SU-DHL-6 (cell line): ENCODE measurements around the gene FRK.

Experiments used
- H2AFZ ChIP-seq: fragments of 200-600 bp; sonication (generic); 2 replicates; pipeline ENCODE4 v1.6.1; 2014; ENCODE audit warnings: low read depth, mild to moderate bottlenecking, moderate library complexity, mixed read lengths, antibody characterized with exemption, low read length; ENCODE audit not compliant: severe bottlenecking
- H3F3A ChIP-seq: fragments of 200-600 bp; shearing (Covaris generic); 2 replicates; pipeline ENCODE4 v1.6.0; 2016; ENCODE audit warnings: antibody characterized with exemption, mild to moderate bottlenecking; ENCODE audit not compliant: insufficient read depth
- H3K27ac ChIP-seq: fragments of 200-600 bp; sonication (generic); 2 replicates; pipeline ENCODE4 v1.5.1; 2016; ENCODE audit warnings: low read depth, mild to moderate bottlenecking, low read length, moderate library complexity, mixed read lengths
- H3K27me3 ChIP-seq: fragments of 200-600 bp; sonication (generic), shearing (Covaris generic); 2 replicates; pipeline ENCODE4 v1.6.0; 2014; ENCODE audit warnings: mild to moderate bottlenecking, low read length
- H3K36me3 ChIP-seq: fragments of 200-600 bp; sonication (generic); 2 replicates; pipeline ENCODE4 v1.6.1; 2014; ENCODE audit warnings: mild to moderate bottlenecking, low read length, mixed read lengths
- H3K4me2 ChIP-seq: fragments of 300-600, 200-600 bp; shearing (Covaris generic), sonication (generic); 2 replicates; pipeline ENCODE4 v1.6.0; 2014; ENCODE audit warnings: low read length, low read depth, mild to moderate bottlenecking; ENCODE audit not compliant: poor library complexity, severe bottlenecking
- H3K4me3 ChIP-seq: fragments of 200-600 bp; sonication (generic); 2 replicates; pipeline ENCODE4 v1.5.1; 2014; ENCODE audit warnings: antibody characterized with exemption, low read length, mild to moderate bottlenecking, mixed read lengths; ENCODE audit not compliant: insufficient read depth, poor library complexity, severe bottlenecking
- H3K79me2 ChIP-seq: fragments of 200-600 bp; sonication (generic); 2 replicates; pipeline ENCODE4 v1.6.1; 2014; ENCODE audit warnings: mild to moderate bottlenecking, low read length, moderate library complexity; ENCODE audit not compliant: insufficient read depth
- H3K9ac ChIP-seq: fragments of 200-600 bp; sonication (generic); 2 replicates; pipeline ENCODE4 v1.7.0; 2014; ENCODE audit warnings: mild to moderate bottlenecking, low read length
- H3K9me2 ChIP-seq: fragments of 200-600 bp; sonication (generic); replicated peaks from 2 replicates; pipeline ENCODE4 v1.6.1; 2014; ENCODE audit warnings: low read length; ENCODE audit not compliant: insufficient read depth
- H3K9me3 ChIP-seq: fragments of 200-600 bp; sonication (generic); 2 replicates; pipeline ENCODE4 v1.6.1; 2014; ENCODE audit warnings: low read length, mixed read lengths; ENCODE audit not compliant: insufficient read depth
- H4K20me1 ChIP-seq: fragments of 200-600 bp; sonication (generic); 2 replicates; pipeline ENCODE4 v1.6.1; 2014; ENCODE audit warnings: low read depth, mild to moderate bottlenecking, antibody characterized with exemption, low read length, moderate library complexity, mixed read lengths
- EZH2phosphoT487 ChIP-seq: fragments of 200-600 bp; sonication (generic), shearing (Covaris generic); conservative IDR thresholded peaks from 2 replicates; pipeline ENCODE4 v1.6.1; 2018; ENCODE audit warnings: mild to moderate bottlenecking, antibody characterized with exemption, low read length, moderate library complexity, mixed read lengths
- TF ChIP-seq, protein P1 (sequence below): fragments of 200-600 bp; sonication (generic); IDR thresholded peaks from one replicate; pipeline ENCODE4 v1.5.1; 2017; ENCODE audit warnings: antibody characterized with exemption, mild to moderate bottlenecking, low read length, moderate library complexity; ENCODE audit not compliant: insufficient read depth, poor library complexity, severe bottlenecking

Gene FRK

DNA sequence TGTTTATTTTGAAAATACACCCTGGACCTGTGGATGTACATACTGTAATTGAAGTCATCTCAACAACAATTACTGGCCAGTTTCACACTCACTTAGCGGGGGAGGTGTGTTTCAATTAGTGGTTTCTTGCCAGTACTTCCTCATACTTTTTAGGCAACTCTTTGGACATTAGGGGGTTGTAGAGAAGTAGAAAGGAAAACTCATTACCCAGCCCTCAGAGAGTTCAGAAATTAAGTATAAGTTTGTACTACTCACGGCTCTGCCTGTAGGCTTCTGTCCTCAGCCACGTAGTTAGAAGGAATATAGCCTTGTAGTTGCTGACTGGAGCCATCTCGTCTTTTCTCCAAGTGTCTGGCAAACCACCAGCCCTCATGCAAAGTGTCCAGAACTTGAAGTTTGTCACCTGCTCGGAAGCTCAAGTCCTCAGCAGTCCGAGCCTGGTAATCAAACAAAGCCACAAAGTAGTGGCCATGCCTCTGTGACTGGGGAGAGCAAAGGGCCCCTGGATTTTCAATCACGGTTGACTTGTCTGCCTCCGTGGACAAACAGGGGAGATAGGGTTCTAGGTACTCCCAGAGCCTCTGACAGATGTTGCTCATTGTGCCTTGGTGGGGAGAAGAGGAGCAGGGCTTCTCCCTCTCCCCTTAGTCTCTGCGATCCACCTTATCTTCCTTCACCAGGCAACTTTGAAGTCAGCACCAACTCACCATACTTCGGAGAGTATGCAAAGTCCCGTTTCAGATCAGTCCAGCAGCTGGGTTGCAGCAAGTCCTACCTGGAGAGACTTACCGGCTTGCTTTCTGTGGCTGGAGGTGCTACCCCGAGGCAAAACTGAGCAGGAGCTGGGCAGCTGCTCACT lies 749 bp downstream of the FRK start:
- no peak overlapping the region for H3K4me3 ChIP-seq
- no peaks in the 10 kb centered on the region for H3F3A ChIP-seq
- H3K9ac ChIP-seq: no peak overlapping the region
- H2AFZ ChIP-seq: no peak overlapping the region
- H3K9me3 ChIP-seq: no peaks in the 10 kb centered on the region
- no peaks in the 10 kb centered on the region for H3K9me2 ChIP-seq
- H3K36me3 ChIP-seq: no peaks in the 10 kb centered on the region
- peaks cover 2% of the 10 kb centered on the region; the same call in 1 of the 2 replicates for H3K27me3 ChIP-seq
- no peaks in the 10 kb centered on the region for H4K20me1 ChIP-seq
- TF ChIP-seq EZH2phosphoT487: no peak
- TF ChIP-seq, protein P1, sequence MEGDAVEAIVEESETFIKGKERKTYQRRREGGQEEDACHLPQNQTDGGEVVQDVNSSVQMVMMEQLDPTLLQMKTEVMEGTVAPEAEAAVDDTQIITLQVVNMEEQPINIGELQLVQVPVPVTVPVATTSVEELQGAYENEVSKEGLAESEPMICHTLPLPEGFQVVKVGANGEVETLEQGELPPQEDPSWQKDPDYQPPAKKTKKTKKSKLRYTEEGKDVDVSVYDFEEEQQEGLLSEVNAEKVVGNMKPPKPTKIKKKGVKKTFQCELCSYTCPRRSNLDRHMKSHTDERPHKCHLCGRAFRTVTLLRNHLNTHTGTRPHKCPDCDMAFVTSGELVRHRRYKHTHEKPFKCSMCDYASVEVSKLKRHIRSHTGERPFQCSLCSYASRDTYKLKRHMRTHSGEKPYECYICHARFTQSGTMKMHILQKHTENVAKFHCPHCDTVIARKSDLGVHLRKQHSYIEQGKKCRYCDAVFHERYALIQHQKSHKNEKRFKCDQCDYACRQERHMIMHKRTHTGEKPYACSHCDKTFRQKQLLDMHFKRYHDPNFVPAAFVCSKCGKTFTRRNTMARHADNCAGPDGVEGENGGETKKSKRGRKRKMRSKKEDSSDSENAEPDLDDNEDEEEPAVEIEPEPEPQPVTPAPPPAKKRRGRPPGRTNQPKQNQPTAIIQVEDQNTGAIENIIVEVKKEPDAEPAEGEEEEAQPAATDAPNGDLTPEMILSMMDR: no peak
- no peak overlapping the region for H3K4me2 ChIP-seq
- H3K79me2 ChIP-seq: no peaks in the 10 kb centered on the region
- H3K27ac ChIP-seq: no peak overlapping the region

DNA sequence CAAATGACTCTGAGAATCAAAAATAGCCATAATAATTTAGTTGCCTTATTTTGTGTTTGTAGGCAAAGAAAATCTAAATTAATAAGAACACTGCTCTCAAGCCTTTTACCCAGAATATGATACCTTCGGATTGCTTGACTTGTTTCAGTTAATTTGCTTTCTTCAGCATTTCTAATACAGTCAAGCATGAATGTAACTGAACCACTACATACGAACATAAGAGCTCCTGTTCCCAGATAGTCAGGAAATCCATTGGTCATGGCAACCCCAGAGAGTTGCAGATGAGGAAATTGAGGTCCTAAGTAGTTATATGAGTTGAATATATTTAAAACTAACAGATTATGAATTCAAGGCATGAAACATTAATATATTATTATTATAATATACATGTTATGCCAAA lies 2.9 kb downstream of the FRK start:
- Histone ChIP-seq H3K27ac (no peak overlapping the region), H3K79me2 (no peaks in the 10 kb centered on the region), H3F3A (no peaks in the 10 kb centered on the region), H3K9ac (no peak overlapping the region), H3K27me3 (peaks cover 2% of the 10 kb centered on the region; the same call in 1 of the 2 replicates), H3K4me2 (no peak overlapping the region), H4K20me1 (no peaks in the 10 kb centered on the region), H2AFZ (no peak overlapping the region), H3K9me2 (no peaks in the 10 kb centered on the region), H3K36me3 (no peaks in the 10 kb centered on the region), H3K9me3 (no peaks in the 10 kb centered on the region), H3K4me3 (no peak overlapping the region)
- TF ChIP-seq EZH2phosphoT487: no peak
- TF ChIP-seq, protein P1: no peak

DNA sequence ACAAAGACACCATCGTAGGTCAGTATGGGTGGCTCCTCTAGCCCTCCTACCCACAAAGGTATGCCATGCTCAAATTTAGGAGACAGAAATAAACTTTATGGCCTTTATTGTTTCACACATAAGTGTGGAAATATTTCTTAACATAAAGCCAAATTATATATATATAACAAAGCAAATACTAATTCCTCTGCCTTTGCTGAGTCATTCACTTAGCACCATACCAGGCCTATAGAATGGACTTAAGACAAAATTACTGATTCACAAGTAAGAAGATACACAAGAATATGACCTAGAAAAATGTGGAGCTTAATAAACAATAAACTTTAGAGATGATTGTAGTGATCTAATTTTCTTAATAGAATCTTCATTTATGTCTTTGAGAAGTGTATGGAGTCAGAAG lies 5.2 kb downstream of the FRK start:
- Histone ChIP-seq H4K20me1 (no peaks in the 10 kb centered on the region), H3K27me3 (peaks cover 2% of the 10 kb centered on the region; the same call in 1 of the 2 replicates), H3K27ac (no peak overlapping the region), H3F3A (no peaks in the 10 kb centered on the region), H3K79me2 (no peaks in the 10 kb centered on the region), H2AFZ (no peak overlapping the region), H3K9me3 (no peaks in the 10 kb centered on the region), H3K4me3 (no peak overlapping the region), H3K4me2 (no peak overlapping the region), H3K9ac (no peak overlapping the region), H3K36me3 (no peaks in the 10 kb centered on the region), H3K9me2 (no peaks in the 10 kb centered on the region)
- TF ChIP-seq, protein P1: no peak
- no peak for TF ChIP-seq EZH2phosphoT487
